Measurements from ENCODE around the gene FIP1L1. TPM values are rescaled to one million over a fixed set of nuclear protein-coding genes. Genes with fewer than 3 reads are reported as not detected.

FIP1L1 gene
- total RNA-seq, 2 experiments from 2014 or later: 50.9 to 53.1 TPM

- Mint-ChIP-seq H3K4me3 (peak within 1 kb of the TSS; percentile 91), H3K36me3 (ENCODE audit: low read depth) (peaks cover 10% of the 10 kb centered on the region), H3K9me3 (no peaks in the 10 kb centered on the region), H3K27me3 (peaks cover 11% of the 10 kb centered on the region), H3K27ac (peak within 1 kb of the TSS; percentile 93), H3K4me1 (ENCODE audit: low read depth) (peaks cover 55% of the 10 kb centered on the region)
- peaks cover 30% of the 10 kb centered on the region for H3K4me1 ChIP-seq (ENCODE audit: insufficient read depth, low read length)
- H3K27me3 ChIP-seq (ENCODE audit: control insufficient read depth in 1 of 2, insufficient read depth in 2 of 2, low read length in 2 of 2): peaks cover 0 to 6% of the 10 kb centered on the region in 2 experiments
- peak; percentile 87 to 98 (median 95) for DNase-seq
- H3K4me3 ChIP-seq (ENCODE audit: low read length): peak within 1 kb of the TSS; percentile 72
- ATAC-seq (ENCODE audit: poor library complexity): peak; percentile 95
- TF ChIP-seq CTCF (IDR thresholded peaks at IDR 0.05): no peak
- no peaks in the 10 kb centered on the region for H3K9me3 ChIP-seq (ENCODE audit: control insufficient read depth in 1 of 2, insufficient read depth in 1 of 2, low read length in 2 of 2)
- ChIA-PET CTCF (no interaction called here), POLR2A (interaction anchor here (0.5 to 3.7 kb wide), 7 partner anchors 9 to 698 kb away, joined by 3 to 35 read pairs (median 6); partner anchors contain the start of gene FIP1L1)
- H3K27ac ChIP-seq (ENCODE audit: low read depth in 1 of 2, low read length in 2 of 2): peak within 1 kb of the TSS; percentile 75 to 77
- intact Hi-C loops (cut with DNase I, micrococcal nuclease): loop anchor here (1.0 to 10.0 kb wide), 5 partner anchors 12 to 1523 kb away; partner anchors contain the start of genes DCUN1D4 (in 2 of the 2), FIP1L1 (in 1 of the 2) and RASL11B (in 1 of the 2)
- H3K36me3 ChIP-seq (ENCODE audit: insufficient read depth, low read length): no peaks in the 10 kb centered on the region
Measured at GRCh38 chr4:53365486-53366300, 11.7 kb upstream of the FIP1L1 start, which contains the start of gene SCFD2. SCFD2 (minus strand) TSS chr4:53366061.

- Histone ChIP-seq H3K9me3 (ENCODE audit: control insufficient read depth in 1 of 2, insufficient read depth in 1 of 2, low read length in 2 of 2) (no peaks in the 10 kb centered on the region), H3K4me1 (ENCODE audit: insufficient read depth, low read length) (peaks cover 28% of the 10 kb centered on the region), H3K4me3 (ENCODE audit: low read length) (peak overlapping the region; percentile 72), H3K27me3 (ENCODE audit: control insufficient read depth in 1 of 2, insufficient read depth in 2 of 2, low read length in 2 of 2) (peaks cover 2 to 6% of the 10 kb centered on the region in 2 experiments), H3K36me3 (ENCODE audit: insufficient read depth, low read length) (no peaks in the 10 kb centered on the region), H3K27ac (ENCODE audit: low read depth in 1 of 2, low read length in 2 of 2) (peak overlapping the region; percentile 75 to 77)
- POLR2A ChIA-PET: interaction anchor here (0.9 to 3.7 kb wide), 6 partner anchors 9 to 697 kb away, joined by 3 to 35 read pairs (median 7); partner anchors contain the start of gene FIP1L1
- intact Hi-C loops (cut with DNase I, micrococcal nuclease): loop anchor here (1.0 to 10.0 kb wide), 4 partner anchors 11 to 1524 kb away; partner anchors contain the start of genes DCUN1D4 (in 2 of the 2), FIP1L1 (in 1 of the 2) and RASL11B (in 1 of the 2)
- peak; percentile 24 for ATAC-seq (ENCODE audit: poor library complexity)
- Mint-ChIP-seq H3K9me3 (no peaks in the 10 kb centered on the region), H3K4me1 (ENCODE audit: low read depth) (peaks cover 50% of the 10 kb centered on the region), H3K27ac (peak overlapping the region; percentile 93), H3K27me3 (peaks cover 13% of the 10 kb centered on the region), H3K4me3 (peak overlapping the region; percentile 91), H3K36me3 (ENCODE audit: low read depth) (peaks cover 10% of the 10 kb centered on the region)
- DNase-seq: no peak
- CTCF ChIA-PET: no interaction called here
- TF ChIP-seq CTCF (IDR thresholded peaks at IDR 0.05): no peak
Measured at GRCh38 chr4:53366301-53366716, 11.1 kb upstream of the FIP1L1 start.

DNA sequence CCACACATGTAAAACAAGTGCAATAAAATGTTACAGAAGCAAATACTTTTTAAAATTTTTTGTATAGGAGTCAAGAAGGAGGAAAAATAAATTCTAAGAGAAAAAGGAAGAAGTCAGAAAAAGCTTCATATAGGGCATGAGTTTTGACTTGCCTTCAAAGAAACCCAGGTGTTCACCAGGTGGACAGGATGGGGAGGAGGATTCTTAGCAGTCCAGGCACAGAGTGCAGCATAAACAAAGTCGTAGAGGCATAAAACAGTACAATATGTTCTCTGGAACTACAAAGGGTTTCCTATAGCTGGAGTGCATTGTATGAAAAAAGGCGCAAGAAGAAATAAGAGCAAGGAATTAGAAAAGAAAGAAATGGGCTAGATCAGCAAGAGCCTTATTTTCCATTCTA, 9.7 kb upstream of the FIP1L1 start:
- Mint-ChIP-seq H3K27ac (no peak overlapping the region), H3K27me3 (peaks cover 24% of the 10 kb centered on the region), H3K4me1 (ENCODE audit: low read depth) (peaks cover 39% of the 10 kb centered on the region), H3K4me3 (peak overlapping the region; percentile 15), H3K9me3 (no peaks in the 10 kb centered on the region), H3K36me3 (ENCODE audit: low read depth) (peaks cover 10% of the 10 kb centered on the region)
- ChIA-PET POLR2A (interaction anchor here (3.7 kb wide), 1 partner anchor 10 kb away, joined by 35 read pairs; the partner anchor contains the start of gene FIP1L1), CTCF (no interaction called here)
- no peak for DNase-seq
- no peak for ATAC-seq (ENCODE audit: poor library complexity)
- H3K27ac ChIP-seq (ENCODE audit: low read depth in 1 of 2, low read length in 2 of 2): no peak overlapping the region
- H3K27me3 ChIP-seq (ENCODE audit: control insufficient read depth in 1 of 2, insufficient read depth in 2 of 2, low read length in 2 of 2): peaks cover 2 to 6% of the 10 kb centered on the region in 2 experiments
- no peak overlapping the region for H3K4me3 ChIP-seq (ENCODE audit: low read length)
- no peak for TF ChIP-seq CTCF (IDR thresholded peaks at IDR 0.05)
- intact Hi-C loops (cut with DNase I, micrococcal nuclease): loop anchor here (1.0 to 10.0 kb wide), 4 partner anchors 9 to 1525 kb away; partner anchors contain the start of genes DCUN1D4 (in 2 of the 2) and RASL11B (in 1 of the 2)
- H3K4me1 ChIP-seq (ENCODE audit: insufficient read depth, low read length): peaks cover 24% of the 10 kb centered on the region
- no peaks in the 10 kb centered on the region for H3K9me3 ChIP-seq (ENCODE audit: control insufficient read depth in 1 of 2, insufficient read depth in 1 of 2, low read length in 2 of 2)
- no peaks in the 10 kb centered on the region for H3K36me3 ChIP-seq (ENCODE audit: insufficient read depth, low read length)
